NCI-H2171 (cell line): ENCODE measurements around the gene LIPM.
"Not testable (repeated sequence)": the region's sequence is repeated elsewhere in the genome, so short reads cannot be mapped to it uniquely, and the experiment has no call there.

Experiments used
- DNase-seq: peaks from one replicate; lab custom pipeline; 2025; lab: John Stamatoyannopoulos, UW

Gene LIPM

GRCh38 chr10:88803641-88804040 lies 1.1 kb downstream of the LIPM start:
- no peak for DNase-seq

- no peak for DNase-seq
Measured at GRCh38 chr10:88804083-88804812, 1.7 kb downstream of the LIPM start.

DNA sequence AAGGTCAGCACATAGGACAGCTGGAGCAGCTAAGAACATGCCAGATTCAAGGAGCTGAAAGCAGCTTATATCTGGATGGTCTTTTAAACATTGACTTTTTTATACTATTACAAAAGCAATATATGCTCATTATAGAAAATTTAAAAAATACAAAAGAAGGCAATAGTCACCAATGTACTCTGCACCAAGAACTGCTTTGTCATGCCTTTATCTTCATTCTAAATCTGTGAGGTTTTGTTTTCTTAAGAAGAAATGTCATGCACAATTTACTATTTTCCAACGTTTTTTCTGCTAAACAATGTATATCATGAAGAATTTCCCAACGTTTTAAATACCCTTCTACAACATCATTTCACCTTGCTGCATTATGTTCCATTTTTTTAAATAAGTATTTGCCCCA lies 2.8 kb downstream of the LIPM start:
- DNase-seq = no peak

DNA sequence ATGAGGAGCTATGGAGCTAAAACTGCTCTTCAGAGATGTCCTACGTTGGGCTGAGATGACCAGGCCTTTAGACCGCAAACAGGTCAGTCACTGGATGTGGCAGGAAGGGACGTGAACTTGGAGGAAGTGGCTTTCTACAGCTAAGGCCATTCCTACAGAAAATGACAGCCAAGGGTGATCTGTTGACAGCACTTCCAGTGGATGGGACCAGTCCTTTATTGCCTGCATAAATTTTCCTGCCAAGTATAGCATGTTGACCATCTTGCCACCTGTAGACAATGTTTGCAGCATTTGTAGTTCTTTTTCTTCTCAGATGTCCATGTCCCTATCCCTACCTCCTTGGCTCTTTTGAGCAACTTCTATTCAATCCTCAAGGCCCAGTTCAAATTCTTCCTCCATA lies 3.4 kb downstream of the LIPM start:
- DNase-seq = no peak

- DNase-seq = no peak
Measured at GRCh38 chr10:88809621-88810020, 7.1 kb downstream of the LIPM start.

- DNase-seq = no peak
Measured at GRCh38 chr10:88810196-88810961, 7.8 kb downstream of the LIPM start.

DNA sequence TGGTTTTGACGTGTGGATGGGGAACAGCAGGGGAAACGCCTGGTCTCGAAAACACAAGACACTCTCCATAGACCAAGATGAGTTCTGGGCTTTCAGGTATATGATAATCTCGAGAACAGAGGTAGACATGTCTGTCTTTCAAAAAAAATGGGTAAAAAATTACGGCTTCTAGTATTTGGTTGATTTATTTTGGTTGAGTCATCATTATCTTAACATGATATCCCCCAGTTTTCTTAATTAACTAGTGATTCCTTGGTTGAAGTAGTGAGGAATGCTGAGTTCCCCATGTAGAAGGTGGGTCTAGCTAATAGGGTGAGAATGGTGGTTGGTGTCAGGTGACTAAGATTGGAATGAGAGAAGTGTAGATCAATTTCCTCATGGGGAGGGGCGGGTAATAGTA lies 10.7 kb downstream of the LIPM start:
- no peak for DNase-seq

DNA sequence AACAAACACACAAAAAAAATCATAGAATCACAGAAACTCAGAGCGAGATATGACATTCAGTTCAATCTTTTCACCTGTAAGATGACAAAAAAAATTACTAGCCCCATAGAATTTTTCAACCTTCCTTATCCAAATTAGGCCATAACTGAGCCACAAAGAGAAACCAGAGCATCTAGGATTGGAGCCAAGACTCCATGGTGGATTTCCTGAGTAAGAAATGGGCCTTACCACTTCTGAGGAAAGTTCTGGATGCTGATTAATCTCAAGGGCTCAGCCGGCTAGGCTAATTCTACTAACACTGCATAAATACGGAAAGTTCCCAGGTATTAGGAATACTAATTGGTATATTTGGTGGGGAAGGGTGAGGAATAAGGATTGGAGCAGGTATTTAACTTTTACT lies 16.8 kb downstream of the LIPM start:
- DNase-seq = no peak

DNA sequence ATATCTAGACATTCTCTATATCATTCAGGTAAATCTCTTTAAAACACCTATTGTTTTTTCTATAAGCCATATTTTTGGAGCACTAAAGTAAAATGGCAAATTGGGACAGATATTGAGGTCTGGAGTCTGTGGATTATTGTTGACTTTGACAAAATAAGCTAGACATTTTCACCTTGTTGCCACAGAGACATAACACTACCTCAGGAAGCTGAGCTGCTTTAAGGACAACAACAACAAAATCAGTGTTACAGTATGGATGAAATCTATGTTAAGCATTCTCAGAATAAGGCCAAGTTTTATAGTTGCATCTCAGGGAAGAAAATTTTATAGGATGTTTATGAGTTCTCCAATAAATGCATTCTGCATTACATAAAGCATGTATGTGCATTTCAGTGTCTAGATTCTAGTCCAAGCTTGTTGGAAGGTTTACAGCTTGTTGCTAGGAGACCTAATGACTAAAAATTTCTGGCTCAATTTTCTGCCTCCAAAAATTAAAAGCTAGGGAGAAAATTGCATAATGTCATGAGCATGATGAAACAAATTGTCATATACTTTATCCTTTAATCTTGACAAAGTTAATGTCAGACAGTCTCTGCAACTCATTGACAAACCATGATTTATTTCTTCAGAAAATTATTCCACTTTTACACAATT lies 18.3 kb downstream of the LIPM start:
- no peak for DNase-seq

- no peak for DNase-seq
Measured at GRCh38 chr10:88826388-88826787, 23.9 kb downstream of the LIPM start.

GRCh38 chr10:88827671-88828070 lies 25.1 kb downstream of the LIPM start:
- DNase-seq = no peak

GRCh38 chr10:88828310-88828709 lies 25.8 kb downstream of the LIPM start:
- no peak for DNase-seq

GRCh38 chr10:88830643-88831268 lies 28.2 kb downstream of the LIPM start:
- DNase-seq = no peak

DNA sequence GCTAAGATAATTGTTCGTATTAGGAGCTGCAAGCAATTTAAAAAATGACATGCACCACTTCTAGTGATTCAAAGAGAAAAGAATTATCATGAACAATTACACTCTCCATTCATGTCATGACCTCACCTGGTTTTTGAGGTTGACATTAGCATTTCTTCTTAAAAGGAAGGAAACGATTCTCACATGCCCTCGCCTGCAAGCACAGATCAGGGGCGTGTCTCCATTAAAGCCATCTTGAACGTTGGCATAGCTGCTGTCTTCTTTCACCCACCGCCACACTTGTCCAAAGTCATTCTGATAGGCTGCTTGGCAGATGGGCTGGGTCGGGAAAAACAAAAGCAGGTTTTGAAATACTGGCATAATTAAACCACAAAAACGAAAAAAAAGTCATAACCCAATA lies 29.2 kb downstream of the LIPM start:
- no peak for DNase-seq

- no peak for DNase-seq
Measured at GRCh38 chr10:88832376-88832775, 29.8 kb downstream of the LIPM start.

GRCh38 chr10:88833156-88833555 lies 30.6 kb downstream of the LIPM start:
- DNase-seq = no peak

DNA sequence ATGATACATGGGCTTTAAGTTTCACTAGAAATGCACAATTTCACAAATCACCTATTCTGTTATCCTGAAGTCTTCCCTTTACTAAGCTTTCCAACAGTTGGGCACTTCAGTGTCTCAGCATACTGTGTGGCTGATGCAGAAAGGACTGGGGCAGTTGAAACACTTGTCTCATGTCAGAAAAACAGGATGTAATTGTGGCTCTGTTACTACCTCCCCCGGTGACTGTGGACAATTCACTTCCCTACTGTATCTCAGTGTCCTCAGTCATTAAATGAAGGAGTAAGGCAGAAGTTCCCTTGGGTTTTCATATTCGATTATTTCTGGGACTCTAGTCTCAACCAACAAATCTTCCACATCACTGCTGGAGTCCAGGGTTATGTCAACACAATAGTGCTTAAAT lies 31.2 kb downstream of the LIPM start:
- DNase-seq = no peak

DNA sequence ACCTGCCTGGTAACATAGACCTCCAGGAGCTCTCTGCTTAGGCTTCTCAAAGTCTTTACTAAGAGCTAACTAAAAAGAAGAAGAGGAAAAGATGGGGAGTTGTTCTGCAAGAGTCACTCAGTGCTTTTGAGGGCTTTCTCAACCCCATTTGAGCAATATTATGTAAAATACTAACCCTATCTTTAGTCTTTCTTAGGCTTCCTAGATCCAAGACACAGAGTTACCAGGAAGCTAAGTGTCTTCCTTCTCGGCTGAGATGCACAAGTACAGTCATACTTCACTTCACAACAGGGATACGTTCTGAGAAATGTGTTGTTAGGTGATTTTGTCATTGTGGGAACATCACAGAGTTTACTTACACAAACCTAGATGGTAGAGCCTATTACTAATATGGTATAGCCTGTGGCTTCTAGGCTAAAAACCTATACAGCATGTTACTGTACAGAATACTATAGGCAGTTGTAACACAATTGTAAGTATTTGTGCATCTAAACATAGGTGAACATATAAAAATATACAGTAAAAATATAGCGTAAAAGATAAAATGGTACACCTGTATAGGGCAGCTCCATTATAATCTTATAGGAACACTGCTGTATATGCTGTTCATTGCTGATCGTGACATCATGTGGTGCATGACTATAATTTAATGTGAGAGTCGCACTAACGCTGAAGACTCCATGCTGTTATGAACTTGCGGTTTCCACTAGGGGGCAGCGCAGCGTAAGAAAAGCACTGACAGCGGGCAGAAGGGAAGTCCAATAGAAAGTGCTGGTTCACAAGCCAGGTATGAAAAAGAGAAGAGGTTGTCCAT lies 32.8 kb downstream of the LIPM start:
- DNase-seq = peak; percentile 19

DNA sequence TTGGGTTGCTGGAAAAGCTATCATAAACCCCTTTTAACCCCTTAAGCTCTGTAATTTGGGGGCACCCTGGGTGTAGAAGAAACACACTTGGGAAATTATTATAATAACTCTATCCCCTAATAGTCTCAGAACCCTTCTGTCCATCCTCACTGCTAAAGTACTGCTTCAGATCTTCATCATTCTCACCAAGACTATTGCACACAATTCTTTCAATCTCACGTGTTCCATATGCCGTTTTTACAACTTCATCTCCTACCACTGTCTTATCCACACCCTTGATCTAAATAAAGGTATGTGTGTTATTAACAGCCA lies 33.3 kb downstream of the LIPM start:
- DNase-seq = no peak

- DNase-seq = not testable (repeated sequence)
Measured at GRCh38 chr10:88837632-88838031, 35.1 kb downstream of the LIPM start.

DNA sequence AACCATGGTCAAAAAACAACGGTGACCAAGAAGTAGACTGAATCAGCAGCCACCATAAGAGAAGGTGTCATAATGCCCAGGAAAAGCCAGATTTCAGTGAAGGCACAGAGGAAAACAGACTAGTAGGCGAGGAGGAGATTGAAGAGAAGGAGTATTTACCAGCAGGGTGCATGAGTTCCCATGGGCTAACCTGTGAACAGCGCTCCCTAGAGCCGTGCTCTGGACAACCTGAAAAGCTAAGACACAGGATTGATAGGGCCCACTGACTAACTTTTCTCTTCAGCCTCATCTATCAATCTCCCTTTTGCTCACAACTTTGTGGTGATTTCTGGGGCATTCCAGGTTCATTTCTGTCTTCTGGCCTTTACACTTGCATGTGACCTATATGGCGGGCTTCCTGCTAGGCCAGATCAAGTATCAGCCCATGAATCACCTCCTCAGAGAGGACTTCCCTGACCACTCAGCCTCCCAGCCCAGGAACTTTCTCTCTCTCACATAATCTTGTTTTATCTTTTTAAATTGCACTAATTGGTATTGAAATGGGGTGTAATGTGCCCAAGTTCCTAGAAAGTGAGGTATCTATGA lies 36.3 kb downstream of the LIPM start:
- no peak for DNase-seq

GRCh38 chr10:88840104-88840503 lies 37.6 kb downstream of the LIPM start:
- no peak for DNase-seq
